CD4-positive, alpha-beta T cell treated with Interleukin-17A for 1 hour (primary cell): ENCODE results near the gene LRRC73.
"Not testable (repeated sequence)": the region's sequence is repeated elsewhere in the genome, so short reads cannot be mapped to it uniquely, and the experiment has no call there.

Source experiments
- DNase-seq: peaks from one replicate; pipeline ENCODE4 v3.0.0-alpha.2; 2020

Gene LRRC73

DNA sequence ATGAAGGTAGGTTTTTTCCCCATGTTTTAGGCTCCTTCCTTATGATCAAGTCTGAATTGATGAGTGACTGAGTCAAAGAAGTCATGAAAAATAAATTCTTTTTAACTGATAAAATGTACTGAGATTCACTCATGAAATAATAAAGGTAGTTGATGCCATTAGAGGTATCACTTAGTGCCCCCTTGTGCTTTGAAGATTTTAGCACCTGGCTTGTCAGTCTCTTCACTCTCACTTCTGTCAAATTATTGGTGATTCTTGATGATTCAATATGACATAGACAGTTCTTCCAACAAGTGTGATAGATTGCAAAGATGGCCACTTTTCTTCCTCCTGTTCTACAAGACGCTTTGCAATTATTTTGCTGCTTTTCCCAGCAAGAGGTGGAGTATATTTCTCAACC is 50.6 kb downstream of the LRRC73 start:
- no peak for DNase-seq

DNA sequence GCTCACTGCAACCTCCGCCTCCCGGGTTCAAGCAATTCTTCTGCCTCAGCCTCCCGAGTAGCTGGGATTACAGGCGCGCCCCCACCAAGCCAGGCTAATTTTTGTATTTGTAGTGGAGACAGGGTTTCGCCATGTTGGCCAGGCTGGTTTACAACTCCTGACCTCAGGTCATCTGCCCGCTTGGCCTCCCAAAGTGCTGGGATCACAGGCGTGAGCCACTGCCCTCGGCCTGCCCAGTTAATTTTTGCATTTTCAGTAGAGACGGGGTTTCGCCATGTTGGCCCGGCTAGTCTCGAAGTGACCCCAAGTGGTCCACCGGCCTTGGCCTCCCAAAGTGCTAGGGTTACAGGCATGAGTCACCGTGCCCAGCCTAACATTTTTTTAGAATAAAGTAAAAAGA is 52.0 kb downstream of the LRRC73 start:
- DNase-seq, result not testable (repeated sequence)

DNA sequence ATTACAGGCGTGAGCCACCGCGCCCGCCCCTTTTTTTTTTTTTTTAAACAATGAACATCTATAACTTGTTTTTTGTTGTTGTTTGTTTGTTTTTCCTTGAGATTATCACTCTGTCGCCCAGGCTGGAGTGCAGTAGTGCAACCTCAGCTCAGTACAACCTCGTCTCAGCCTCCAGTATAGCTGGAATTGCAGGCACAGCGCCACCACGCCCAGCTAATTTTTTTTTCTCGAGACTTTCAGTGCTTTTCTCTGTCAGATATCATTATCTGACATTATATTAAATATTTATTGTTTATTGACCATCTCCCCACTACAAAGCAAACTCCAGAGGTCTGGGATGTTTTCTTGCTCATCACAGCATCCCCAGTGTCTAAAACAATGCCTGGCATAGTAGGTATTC is 52.5 kb downstream of the LRRC73 start:
- DNase-seq, result no peak
